A549 treated with DMSO at 1 μM for 4 hours (cell line): ENCODE results near the gene ZNF677. TPM values are rescaled to one million over a fixed set of nuclear protein-coding genes. Genes with fewer than 3 reads are reported as not detected.

Source experiments
- total RNA-seq: library from RNA; stranded (reverse); fragments of 200-300 nt; extraction: Qiagen RNA extraction; gene quantifications from 5 replicates; pipeline ENCODE4 v1.2.3, GENCODE V29; 2022; ENCODE audit warnings: low read depth

ZNF677 gene
- total RNA-seq, result not detected in 5 replicates

DNA sequence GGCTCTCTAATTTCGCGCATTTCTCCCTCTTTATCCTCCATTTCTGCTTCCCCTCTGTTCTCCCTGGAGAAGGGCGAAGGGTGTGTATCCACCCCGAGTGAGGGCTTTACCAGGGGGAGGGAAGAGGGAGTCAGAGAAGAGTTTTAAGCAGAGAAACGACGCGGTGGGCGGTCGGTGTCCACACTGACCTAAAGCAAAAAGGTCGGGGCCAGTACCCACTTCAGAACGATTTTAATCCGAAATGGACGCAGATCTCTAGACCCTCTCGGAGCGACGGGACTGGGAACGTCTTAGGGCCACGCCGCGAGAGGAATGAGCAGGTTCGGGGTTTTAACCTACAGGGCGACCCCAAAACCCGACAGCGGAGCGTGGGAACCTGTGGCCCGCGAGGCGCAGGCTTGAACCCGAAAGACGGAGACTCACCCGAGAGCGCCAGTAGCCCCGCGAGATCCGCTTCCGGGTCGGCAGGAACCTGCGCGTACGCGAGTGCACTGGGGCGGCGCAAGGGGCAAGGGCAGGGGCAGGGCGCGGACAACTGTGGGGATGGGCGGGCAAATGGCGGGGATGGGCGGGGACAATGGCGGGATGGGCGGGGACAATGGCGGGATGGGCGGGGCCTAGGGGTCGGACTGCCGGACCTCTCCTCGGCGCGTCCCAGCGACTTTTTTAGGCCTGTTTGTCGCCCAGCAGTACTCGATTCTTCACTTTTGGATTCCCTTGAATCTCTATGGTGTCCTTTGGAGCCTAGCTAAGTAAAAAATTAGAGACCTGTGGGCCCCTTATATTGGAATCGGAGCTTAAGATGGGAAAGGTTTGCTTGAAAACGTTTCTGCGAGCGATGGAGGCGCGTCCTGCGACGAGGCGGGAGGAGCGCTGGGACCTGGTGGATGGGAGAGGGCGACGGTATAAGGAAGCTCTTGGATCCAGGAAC is at the start of gene ZNF677:
ZNF677 (minus strand) TSS at position 463 of the 931 bp plus-strand sequence. CDS start 3,323 bp downstream, outside the sequence.

DNA sequence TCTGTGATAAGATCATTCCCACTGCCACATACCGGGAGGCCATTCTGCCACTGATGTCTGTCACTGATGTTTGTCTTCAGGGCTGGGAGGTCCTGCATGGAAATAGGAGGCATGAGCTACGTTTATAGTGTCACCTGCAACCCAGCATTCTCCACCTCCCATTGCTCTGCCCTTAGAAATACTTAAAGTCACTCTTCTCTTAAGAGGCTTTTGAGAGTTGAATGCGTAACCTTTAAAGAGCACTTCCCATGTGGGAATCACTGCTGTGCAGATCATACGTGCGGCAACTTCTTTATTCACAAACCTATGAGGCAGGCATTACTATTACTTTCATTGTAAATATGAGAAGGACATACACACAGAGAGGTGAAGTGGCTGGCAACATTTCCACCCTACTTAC is 12.9 kb upstream of the ZNF677 start, which contains the start of gene VN1R4:
VN1R4 (minus strand) TSS at position 101 of the 400 bp plus-strand sequence; CDS start at position 43, 58 bp downstream.

DNA sequence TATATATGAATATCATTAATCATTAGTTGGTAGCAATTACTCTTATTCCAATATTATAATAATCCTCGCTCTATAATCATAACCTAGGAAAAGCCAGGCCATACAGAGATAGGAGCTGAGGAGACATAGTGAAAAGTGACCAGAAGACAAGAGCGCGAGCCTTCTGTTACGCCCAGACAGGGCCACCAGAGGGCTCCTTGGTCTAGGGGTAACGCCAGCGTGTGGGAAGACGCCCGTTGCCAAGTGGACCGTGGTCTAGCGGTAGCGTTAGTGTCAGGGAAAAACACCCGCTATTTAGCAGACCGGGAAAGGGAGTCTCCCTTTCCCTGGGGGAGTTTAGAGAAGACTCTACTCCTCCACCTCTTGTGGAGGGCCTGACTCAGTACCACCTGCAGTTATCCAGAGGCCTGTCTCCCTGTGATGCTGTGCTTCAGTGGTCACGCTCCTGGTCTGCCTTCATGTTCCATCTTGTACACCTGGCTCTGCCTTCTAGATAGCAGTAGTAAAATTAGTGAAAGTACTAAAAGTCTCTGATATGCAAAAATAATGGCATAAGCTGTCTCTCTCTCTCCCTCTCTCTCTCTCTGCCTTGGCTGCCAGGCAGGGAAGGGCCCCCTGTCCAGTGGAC is 3.2 kb upstream of the ZNF677 start, which contains the start of gene VN1R2:
VN1R2 (plus strand) TSS at position 578 of the 628 bp plus-strand sequence. CDS start 84 bp downstream, outside the sequence.

DNA sequence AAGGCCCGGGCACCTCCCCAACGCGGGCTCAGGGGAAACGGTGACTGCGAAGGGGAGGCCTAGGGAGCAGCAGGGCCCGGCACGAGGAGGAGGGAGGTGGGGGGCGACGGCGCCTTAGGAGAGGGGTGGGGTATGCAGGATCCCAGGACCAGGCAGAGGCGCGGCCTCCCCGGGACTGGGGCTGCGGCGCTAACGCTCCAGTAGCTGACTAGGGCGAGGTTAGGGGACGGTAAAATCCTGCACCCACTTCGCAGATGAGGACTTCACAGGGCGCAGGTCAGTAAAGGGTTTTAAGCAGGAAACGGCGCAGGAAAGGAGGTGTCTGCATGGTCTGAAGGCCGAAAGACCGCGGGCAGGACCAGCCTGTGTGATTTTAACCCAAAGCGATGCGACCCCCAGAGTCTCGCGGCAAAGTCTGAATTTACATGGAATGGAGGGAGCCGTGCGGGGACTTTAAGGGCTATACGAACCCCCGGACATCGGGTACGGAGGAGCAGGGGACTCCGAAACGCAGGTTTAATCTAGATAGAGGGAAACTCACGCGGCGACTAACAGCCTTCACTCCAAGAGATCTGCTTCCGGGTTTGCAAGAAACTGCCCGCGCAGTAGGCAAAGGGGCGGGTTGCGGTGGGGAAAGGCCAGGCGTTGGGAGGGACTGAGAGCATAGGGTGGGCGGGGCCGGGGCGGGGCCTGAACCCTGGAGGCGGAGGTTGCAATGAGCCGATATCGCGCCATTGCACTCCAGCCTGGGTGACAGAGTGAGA is 61.7 kb downstream of the ZNF677 start, which contains the start of gene ZNF665:
ZNF665 (minus strand) TSS at position 588 of the 764 bp plus-strand sequence. CDS start 10,460 bp downstream, outside the sequence.

Other genes with a start within 250 kb of the ZNF677 start
- gene ERVV-1, start 241.0 kb downstream of the ZNF677 start, total RNA-seq, result not detected in 5 replicates
- gene ERVV-2, start 210.1 kb downstream of the ZNF677 start, total RNA-seq, result not detected in 5 replicates
- gene ZNF160, start 151.5 kb downstream of the ZNF677 start, total RNA-seq, result 7.2 to 10.6 TPM (median 8.1 TPM) in 5 replicates
- gene ZNF415, start 122.0 kb downstream of the ZNF677 start, total RNA-seq, result not detected in 5 replicates
- gene ZNF347, start 95.8 kb downstream of the ZNF677 start, total RNA-seq, result not detected in 5 replicates
- gene ZNF665, start 61.5 kb downstream of the ZNF677 start, total RNA-seq, result not detected in 5 replicates
- not detected in 5 replicates for gene VN1R2, start 3.4 kb upstream of the ZNF677 start, total RNA-seq
- not detected in 5 replicates for gene VN1R4, start 12.8 kb upstream of the ZNF677 start, total RNA-seq
- gene ZNF845, start 78.9 kb upstream of the ZNF677 start, total RNA-seq, result 3.5 to 4.6 TPM (median 4.2 TPM) in 5 replicates
- 0.19 to 0.45 TPM (median 0.29 TPM) in 5 replicates for gene ZNF525, start 110.8 kb upstream of the ZNF677 start, total RNA-seq
- 3.8 to 5.0 TPM (median 4.6 TPM) in 5 replicates for gene ZNF765, start 140.3 kb upstream of the ZNF677 start, total RNA-seq
- 7.1 to 9.0 TPM (median 8.7 TPM) in 5 replicates for gene ZNF761, start 177.1 kb upstream of the ZNF677 start, total RNA-seq
- gene ZNF813, start 212.9 kb upstream of the ZNF677 start, total RNA-seq, result 0.16 to 0.80 TPM (median 0.26 TPM) in 5 replicates